ENCODE measurements around the gene ANKS1B.
"Not testable (repeated sequence)": the region's sequence is repeated elsewhere in the genome, so short reads cannot be mapped to it uniquely, and the experiment has no call there.

The ANKS1B gene

DNA sequence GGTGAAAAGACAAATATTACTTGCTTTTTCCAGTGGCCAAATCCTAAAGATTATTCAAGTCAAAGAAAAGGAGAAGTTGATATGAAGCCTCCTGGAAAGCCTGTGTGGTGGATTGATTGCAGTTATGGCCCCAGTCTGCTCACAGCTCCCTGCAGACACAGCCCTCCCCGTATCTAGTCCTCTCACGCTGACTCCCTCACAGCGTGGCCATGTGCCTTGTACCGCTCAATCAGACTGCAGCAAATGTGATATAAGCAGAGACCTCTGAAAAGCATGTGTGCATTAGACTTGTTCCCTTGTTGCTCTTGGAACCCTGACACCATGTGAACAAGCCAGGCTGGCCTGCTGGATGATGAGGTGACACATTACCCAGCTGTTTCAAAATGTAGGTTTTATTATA is 735.2 kb downstream of the ANKS1B start:
- DNase-seq = no peak

DNA sequence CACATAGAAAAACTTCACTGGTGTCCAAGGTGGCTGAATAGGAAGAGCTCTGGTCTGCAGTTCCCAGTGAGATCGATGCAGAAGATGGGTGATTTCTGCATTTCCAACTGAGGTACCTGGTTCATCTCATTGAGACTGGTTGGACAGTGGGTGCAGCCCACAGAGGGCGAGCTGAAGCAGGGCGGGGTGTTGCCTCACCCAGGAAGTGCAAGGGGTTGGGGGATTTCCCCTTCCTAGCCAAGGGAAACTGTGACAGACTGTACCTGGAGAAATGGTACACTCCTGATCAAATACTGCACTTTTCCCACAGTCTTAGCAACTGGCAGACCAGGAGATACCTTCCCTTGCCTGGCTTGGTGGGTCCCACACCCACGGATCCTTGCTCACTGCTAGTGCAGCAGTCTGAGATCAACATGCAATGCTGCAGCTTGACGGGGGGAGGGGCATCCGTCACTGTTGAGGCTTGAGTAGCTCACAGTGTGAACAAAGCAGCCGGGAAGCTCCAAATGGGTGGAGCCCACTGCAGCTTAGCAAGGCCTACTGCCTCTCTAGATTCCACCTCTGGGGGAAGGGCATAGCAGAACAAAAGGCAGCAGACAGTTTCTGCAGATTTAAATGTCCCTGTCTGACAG is 746.7 kb downstream of the ANKS1B start:
- DNase-seq = not testable (repeated sequence)

DNA sequence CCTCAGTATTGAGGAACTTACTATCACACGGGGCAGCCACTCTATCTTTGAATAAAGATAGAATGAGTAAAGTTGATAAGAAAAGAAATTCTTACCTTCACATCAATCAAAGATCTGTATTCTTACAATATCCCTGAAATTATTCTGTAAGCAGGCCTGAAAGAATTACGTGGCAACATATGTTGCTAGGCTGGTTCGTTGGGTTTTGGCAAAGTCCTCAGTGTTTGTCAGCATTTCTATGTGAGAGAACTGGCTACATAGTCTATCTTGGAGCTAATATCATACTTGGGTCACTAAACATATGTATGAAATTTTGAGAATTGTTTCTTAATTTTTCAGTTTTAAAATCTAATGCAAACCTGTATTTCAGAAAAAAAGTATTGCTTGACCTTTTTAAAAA is 749.4 kb downstream of the ANKS1B start:
- DNase-seq = no peak

DNA sequence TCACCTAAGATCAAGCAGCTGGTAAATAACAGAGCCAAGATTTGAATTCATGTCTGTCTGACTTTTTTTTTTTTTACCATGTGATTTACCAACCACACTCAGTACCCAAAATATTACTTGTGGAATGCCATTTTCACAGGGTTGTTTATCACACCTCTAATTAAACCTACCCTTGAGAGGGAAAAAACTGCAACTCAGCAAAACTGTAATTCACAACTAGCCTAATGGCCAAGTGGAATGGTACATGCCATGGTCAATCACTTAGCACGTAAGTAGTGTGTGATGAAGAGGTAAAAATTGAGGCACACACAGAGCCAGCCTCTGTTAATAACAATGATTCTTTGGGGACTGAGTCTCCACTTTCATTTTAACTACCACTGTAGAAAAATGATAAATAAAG is 750.0 kb downstream of the ANKS1B start:
- DNase-seq = no peak

DNA sequence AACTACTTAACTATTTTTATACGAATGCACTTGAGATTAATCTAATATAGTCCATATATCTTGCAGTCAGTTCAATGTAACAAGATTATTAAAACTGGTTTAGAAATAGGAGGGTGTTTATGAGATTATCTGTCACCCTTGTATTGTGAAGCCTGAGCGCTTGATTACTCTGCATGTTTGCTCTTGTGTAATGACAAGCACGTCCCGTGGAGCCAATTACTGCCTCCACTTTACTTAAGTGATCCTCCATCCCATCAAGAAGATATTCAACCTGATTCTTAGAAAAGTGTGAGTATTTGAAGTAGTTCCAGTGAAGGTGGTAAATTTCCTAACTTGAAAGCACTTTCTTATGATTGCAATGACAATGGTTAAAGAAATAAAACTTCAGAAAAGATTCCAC is 752.4 kb downstream of the ANKS1B start:
- DNase-seq = no peak

DNA sequence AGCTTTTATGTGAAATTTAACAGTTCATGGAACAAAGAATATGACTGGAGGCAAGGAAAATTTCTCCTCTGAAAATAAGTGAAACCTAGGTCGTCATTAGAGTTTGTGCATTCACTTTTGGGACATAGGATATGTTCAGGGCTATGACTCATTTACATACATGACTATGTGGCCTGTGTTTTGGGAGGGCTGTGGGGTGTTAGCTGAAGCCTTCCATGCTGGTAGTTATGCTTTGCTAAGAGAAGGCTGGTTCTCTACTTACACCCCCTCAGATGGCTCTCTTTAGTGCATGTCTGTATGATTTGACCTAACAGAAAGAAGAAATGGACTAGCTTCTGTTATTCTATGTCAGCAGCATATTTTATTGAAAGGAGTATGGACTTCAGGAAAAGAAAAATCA is 753.7 kb downstream of the ANKS1B start:
- DNase-seq = no peak

DNA sequence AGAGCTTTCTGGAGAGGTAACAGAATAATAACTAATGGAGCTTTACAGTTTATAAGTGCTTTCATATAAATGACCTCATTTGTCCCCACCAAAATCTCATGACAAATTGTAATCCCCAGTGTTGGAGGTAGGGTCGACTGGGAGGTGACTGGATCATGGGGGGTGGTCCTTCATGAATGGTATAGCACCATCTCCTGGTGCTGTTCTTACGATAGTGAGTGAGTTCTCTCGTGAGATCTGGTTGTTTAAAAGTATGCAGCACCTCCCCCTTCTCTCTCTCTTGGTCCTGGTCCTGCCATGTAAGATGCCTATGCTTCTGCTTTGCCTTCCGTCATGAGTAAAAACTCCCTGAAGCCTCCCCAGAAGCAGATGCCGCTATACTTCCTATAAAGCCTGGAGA is 760.5 kb downstream of the ANKS1B start:
- no peak for DNase-seq

DNA sequence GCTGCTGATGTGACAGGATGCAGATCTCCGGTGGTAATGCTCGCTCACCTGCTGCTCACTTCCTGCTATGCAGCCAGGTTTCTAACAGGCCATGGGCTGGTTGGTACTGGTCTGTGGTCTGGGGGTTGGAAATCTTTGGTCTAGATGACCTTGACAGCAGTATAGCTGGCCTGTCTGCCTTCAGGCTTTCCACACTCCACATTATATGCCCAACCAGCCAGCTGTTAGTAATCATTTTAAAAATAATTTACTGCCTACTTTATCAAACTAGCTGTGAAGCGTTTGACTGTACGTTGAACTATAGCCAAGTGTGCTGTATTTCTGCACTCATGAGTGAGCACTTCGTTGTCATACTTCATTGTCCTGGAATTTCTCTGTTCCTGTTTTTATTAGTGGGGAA is 761.2 kb downstream of the ANKS1B start:
- no peak for DNase-seq

DNA sequence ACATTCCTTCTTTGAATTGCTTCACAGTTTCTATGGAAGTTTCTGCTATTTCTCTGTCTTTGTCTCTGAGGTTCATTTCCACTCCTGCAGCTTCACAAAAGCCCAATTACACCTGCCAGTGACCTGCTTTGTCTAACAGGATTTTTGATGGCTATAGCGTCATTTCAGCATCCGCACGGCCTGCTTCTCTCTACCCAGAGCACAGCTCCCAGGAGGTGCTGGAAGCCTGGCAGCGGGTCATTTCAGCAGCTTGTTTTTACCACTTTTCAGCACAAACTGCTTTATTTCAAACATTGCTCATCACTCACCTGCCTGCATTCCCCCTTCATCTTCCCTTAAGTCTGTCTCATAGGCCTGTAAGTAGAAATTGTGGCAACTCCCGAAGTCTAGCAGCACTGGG is 771.7 kb downstream of the ANKS1B start:
- DNase-seq = no peak

DNA sequence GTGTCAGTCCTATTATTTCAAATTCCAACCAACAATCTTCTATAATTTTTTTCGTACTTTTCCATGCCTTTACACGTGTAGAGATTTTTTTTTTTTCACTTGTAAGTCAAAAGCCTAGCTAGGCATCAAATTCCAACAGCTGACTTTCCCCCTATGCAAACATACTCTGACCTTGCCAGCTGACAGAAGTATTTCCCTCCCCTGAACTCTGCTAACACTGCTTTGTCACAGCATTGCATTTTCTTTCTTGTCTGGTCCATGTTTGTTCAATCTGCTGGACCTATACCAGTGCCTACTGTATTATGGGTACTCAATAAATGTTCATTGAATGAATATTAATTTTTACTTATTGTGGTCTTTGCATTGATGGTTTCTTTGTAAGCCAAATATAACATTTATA is 772.5 kb downstream of the ANKS1B start:
- DNase-seq = no peak

DNA sequence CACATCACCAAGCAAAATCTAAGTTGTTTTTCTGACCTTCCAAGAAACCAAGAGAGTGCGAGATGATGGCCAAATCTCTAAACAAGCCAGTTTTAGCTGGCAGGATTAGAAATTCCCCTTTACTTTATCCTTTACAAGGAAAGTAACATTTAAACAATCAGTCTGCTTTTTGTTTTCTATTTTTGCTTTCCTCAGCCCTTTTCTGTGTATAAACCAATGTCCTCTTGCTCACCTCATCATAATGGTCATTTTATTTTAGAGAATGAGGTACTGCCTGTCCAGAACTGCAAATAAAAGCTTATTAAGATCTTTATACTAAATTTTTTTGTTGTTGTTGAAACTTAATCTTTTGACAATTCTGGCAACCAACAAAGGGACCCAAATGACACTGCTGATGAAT is 779.6 kb downstream of the ANKS1B start:
- DNase-seq = no peak

DNA sequence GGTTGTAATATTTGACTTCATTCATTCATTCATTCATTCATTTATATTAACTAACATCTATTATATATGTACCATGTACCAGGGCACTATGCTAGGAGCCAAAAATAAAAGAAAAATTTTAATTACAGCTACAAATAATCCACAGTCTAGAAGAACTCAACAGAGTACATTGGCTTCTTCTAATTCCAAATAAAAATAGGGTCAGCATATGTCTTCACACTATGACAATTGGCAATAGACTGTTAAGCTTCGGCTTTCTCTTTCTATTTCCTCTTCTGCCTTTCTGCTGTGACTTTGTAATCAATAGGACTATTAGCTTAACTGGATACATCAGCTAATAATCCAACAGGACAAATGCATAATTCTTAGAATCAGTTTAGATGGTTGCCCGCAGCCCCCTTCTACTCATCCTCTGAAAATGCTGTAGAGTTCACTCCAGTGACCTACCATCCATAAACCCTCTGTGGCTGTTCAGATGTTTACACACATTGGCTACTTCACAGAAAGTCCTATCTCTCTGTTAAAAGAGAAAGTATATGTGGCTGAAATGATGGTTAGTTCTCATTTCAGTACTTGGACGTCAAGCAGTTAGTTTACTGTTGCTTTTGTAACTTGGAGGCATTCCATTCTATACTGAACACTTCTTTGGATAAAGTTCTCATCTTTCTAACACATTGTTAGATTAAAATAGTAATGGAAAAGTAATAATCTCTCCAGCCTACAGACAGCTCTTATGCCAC is 782.7 kb downstream of the ANKS1B start:
- no peak for DNase-seq

DNA sequence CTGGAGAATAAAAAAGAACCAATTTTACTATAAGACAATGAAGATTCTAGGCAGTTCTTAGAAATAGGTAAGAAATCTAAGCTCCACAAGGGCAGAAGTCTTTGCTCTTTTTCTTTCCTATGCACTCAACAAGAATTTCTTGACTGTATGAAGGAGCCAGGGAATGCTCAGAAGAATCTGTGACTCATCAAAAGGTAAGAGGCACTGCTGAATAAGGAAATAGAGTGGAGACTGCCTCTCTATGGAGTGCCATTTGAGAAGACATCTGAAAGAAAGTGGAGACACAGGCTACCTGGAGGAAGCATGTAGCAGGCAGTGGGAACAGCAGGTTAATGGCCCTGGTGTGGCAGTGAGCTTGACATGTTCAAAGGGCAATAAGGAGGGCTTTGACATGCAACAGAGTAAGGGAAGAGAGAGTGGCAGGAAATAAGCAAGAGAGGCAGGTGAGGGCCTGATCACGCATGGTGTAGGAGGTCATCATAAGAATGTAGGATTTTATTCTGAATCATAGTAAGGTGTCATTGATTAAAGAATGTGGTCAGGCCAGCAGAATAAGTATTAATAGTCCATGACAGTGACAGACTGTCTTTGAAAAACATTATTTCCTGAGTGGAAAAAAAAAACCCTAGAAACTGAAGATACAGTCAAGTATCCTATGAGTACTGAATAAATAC is 783.9 kb downstream of the ANKS1B start:
- DNase-seq = no peak

DNA sequence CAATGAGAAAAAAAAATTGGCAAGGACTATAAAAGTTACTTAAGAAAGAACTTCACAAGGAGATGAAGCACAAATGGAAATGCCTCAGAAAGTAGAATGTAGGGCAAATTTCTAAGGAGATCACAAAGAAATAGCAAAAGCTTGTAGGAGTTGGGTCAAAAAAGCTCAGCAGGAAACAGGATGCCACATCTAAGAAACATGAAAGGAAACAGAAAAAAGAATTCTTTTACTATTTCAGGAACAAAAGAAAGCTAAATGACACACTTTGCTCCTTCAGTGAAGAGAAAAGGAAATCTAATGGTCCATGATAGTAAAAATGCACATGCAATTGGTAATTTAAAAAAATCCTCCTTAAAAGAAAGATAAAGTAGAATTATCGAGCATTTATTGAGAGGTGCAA is 789.3 kb downstream of the ANKS1B start:
- no peak for DNase-seq

DNA sequence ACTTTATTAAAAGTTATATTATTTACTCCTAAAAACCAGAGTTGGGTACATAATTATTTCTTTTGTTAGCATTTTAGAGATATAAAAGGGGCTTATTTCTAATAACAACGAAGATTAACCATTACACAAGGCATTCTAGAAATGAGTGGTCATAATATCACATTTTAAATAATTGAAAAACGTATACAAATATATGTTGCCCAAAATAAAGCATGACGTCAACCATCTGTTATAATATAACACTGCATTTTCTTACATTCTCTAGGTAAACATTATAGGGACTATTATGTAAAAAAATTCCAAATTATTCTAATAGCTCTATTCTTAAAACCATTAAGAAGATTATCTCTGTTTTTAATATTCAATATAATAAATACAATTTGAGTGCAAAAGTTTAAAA is 792.2 kb downstream of the ANKS1B start:
- DNase-seq = no peak

DNA sequence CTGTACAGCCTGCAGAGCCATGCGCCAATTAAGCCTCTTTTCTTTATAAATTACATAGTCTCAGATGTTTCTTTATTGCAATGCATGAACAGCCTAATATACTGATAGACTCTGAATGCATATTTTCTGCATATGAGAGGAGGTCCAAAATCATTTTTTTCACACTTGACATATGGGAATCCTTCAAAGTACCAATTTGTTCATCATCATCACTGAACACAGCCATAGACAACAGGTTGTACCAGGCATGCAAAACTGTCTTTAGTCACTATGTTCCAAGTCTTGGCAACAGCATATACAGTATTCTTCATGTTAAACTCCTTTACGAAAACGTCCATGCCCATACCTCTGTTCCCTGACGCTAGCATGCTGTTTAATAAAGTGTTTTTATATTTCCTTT is 807.9 kb downstream of the ANKS1B start:
- DNase-seq = no peak

DNA sequence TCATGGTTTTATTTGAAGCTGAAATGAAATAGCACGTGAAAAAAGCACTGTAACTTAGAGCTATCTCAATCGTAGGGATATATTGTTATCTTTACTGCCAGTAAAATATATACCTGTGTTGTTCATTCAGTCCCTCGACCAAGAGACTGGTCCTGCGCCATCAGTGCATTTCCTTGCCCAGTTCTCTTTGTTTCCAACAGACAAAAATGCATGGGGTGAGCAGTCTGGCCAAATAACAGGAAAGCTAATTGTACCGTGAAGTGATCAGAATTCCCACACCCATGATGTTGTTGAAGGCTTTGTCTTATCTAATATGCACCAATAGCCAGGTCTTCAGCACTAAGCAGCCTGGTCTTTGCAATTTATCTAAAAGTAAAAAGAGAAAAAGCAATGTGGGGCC is 814.3 kb downstream of the ANKS1B start:
- DNase-seq = no peak

DNA sequence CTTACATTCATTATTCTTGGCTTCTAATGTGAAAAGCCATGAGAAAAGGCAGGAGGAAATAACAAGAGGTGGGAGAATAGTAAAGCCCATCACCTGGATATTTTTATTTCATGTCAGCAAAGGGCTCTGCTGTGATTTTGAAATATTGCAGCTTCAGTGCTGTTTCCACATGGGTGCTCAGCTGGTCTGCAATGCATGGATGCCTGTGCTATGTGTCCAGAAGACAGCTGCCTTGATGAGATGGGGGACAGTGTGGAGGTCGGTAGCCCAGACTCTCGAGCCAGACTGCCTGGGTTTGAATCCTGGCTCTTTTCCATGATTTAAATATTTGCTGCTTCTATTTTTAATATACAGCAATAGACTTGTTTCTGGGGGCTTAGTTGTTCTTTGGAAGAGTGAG is 814.7 kb downstream of the ANKS1B start:
- DNase-seq = no peak

DNA sequence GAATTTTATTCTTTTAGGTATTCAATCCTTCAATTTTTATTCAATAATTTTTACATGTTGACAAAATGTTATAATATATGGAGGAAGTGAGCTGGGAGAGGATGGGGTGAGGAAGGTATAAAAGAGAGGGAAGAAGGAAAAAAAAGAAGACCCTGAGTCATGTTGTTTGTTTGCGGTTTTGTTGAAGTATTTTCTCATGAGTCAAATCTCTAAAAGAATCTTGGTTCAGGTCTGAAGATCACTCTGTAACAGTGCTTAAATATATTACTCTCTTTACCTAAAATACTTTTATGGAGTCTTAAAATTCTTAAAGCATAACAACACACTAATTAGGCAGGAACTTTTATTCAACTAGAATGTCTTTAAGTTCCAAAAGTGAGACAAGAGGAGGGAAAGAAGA is 826.8 kb downstream of the ANKS1B start:
- no peak for DNase-seq

DNA sequence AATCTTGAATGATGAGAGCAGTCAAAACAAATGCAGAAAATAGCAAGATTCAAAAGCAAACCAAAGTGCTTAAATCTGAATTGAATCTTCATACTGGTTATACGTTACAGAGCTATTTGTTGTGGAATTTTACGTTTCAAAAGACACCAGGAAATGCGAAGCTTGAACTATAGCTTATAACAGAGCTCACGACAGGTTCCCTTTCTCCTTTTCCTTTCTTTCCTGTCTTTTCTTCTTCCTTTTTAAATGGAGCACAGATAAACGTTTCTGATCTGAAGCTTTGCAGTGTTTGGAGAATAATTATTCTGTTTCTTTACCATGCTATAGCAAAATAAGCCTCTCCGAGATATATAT is 829.8 kb downstream of the ANKS1B start:
- DNase-seq = no peak

DNA sequence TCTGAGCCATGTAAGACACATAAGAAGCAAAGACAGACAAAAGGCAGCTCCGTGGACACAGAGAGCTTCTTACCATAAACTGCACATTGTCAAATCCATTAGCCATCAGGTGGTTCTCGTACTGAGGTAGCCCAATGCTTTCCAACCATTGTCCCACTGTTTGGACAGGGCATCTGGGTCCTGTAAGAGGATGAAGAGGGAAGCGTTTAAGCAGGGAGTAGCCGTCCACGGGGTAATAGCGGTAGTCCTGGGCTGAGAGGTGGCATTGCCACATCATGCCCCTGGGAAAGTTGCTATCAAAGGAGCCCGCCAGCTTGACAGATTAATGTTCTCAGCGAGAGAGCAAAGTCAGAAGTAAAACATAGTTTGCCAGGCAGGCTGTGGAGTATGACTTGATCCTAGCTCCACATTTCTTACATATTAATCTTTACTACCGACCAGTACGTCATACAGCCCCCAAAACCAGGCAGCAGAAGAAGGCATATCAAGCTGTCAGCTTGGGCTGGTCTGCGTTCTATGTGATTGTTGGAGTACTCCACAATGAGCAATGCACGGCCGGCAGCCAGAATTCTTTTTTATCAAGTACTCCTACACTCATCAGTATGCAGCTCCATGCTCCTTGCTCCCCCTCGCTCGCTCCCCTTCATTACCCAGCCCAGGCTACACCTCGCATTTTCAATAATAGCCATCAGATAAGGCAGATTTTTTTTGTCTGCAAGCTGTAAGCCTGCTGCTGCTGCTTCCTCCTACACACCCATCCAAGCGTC is 830.3 kb downstream of the ANKS1B start:
- no peak for DNase-seq

DNA sequence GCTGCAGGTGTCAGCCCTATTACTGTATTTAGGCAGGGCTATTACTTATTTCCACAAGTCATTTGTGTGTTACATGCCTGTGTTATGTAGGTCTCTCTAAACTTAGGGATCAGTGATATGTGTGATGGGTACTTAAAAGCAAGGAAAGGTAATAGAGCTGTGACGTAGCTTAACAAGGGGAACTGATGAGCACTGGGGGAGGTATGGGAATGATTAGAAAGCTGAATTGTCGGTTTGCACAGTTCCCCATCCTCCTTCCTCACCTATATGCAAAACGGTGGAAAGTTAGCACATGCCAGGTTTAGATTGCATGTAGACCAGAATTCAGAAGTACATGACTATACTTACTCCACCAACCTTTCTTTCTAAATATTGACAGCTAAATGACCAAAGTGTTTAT is 831.4 kb downstream of the ANKS1B start:
- no peak for DNase-seq

DNA sequence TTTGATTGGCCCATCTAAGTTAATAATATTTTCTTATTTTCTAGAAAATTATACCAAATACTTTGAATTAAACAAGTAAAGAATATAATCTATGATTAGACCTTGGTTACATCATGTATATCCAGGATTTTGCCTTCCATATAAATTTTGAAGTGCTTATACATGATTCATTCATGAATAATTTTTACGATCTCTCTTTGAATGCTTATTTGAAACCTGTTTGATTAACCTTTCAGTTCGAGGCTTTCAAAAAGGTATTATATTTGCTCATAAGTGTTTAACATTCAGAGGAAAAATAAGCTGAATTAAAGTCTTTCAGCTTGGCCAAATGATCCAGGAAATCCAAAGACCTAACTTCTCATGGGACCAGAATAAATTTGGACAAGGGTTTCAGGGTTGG is 832.4 kb downstream of the ANKS1B start:
- DNase-seq = no peak

DNA sequence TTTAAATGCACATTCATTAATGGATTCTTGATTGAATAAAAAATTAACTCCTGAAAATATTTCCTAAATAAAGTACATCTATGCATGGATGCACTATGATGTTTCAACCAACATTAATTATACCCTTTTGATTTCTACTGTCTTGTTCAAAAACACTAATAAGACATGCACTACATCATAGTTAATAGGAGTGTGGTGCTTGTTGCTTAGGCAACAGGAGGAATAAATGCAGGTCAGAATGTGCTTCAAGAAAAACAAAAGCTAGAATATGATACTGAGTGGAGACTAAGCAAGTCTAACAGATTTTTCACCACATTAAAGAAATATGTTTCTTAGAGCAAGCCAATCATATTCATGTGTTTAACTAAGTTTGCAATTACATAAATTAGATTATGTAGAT is 833.0 kb downstream of the ANKS1B start:
- no peak for DNase-seq
